Natural killer cell (primary cell): ENCODE data around the gene GBE1. TPM values are rescaled to one million over a fixed set of nuclear protein-coding genes. Genes with fewer than 3 reads are reported as not detected.

ENCODE experiments used
- ATAC-seq, 3 donors: fragments of 150-1000 bp in 2 of 3; fragments of 200-7000 bp in 1 of 3; cut with Tn5 transposase; 1 replicate in 1 of 3; 2 replicates in 2 of 3; pipeline ENCODE4 v1.10.0; 2021; ENCODE audit warnings: mild to moderate bottlenecking in 2 of 3, moderate library complexity in 2 of 3
- DNase-seq, 2 donors: peaks; one replicate each; pipeline versions ENCODE4 v3.0.0 to v3.0.0-alpha.2; 2013 to 2021; ENCODE audit warnings: mixed read lengths in 1 of 2
- H3K27ac ChIP-seq: one replicate; pipeline ENCODE4 v1.5.1; 2013; ENCODE audit warnings: mild to moderate bottlenecking, low read length
- H3K27me3 ChIP-seq: one replicate; pipeline ENCODE4 v1.6.1; 2013; ENCODE audit warnings: low read length; ENCODE audit not compliant: control insufficient read depth, insufficient read depth
- H3K36me3 ChIP-seq: one replicate; pipeline ENCODE4 v1.6.1; 2013; ENCODE audit warnings: low read length; ENCODE audit not compliant: control insufficient read depth, insufficient read depth
- H3K4me1 ChIP-seq: one replicate; pipeline ENCODE4 v1.6.1; 2013; ENCODE audit warnings: low read length; ENCODE audit not compliant: control insufficient read depth, insufficient read depth
- H3K4me3 ChIP-seq: one replicate; pipeline ENCODE4 v1.5.1; 2013; ENCODE audit warnings: low read length
- H3K9me3 ChIP-seq: one replicate; pipeline ENCODE4 v1.6.1; 2013; ENCODE audit warnings: low read length; ENCODE audit not compliant: control insufficient read depth, insufficient read depth
- H3K27ac Mint-ChIP-seq, 2 donors: one replicate each; pipeline ENCODE4 v1.8.0; 2022; ENCODE audit warnings: mild to moderate bottlenecking in 2 of 2, mixed read lengths in 2 of 2, moderate library complexity in 1 of 2
- H3K27me3 Mint-ChIP-seq, 2 donors: one replicate each; pipeline ENCODE4 v1.8.0; 2022; ENCODE audit warnings: low read depth in 2 of 2, mixed read lengths in 2 of 2
- H3K36me3 Mint-ChIP-seq: one replicate; pipeline ENCODE4 v1.8.0; 2022; ENCODE audit warnings: mixed read lengths
- H3K4me1 Mint-ChIP-seq, 2 donors: one replicate each; pipeline ENCODE4 v1.8.0; 2022; ENCODE audit warnings: mixed read lengths in 2 of 2
- H3K4me3 Mint-ChIP-seq: one replicate; pipeline ENCODE4 v1.8.0; 2022; ENCODE audit warnings: mild to moderate bottlenecking, moderate library complexity, mixed read lengths
- H3K9me3 Mint-ChIP-seq, 2 donors: one replicate each; pipeline ENCODE4 v1.8.0; 2022; ENCODE audit warnings: mixed read lengths in 2 of 2
- WGBS: methylation state at CpG from one replicate; pipeline ENCODE4 v1.1.7; 2013; ENCODE audit warnings: missing lambda C conversion rate; ENCODE audit not compliant: insufficient coverage; 5-methylcytosine and 5-hydroxymethylcytosine counted together
- intact Hi-C: fragments of 100-400 bp; cut with micrococcal nuclease; formaldehyde crosslinking; loops from one replicate; pipeline ENCODE4 v1.14.2; 2022
- total RNA-seq, 4 donors: library from RNA; stranded (reverse); fragments of 120-200 nt in 1 of 4; gene quantifications; one replicate each; pipeline versions ENCODE4 v1.2.3 to v1.2.4, GENCODE V29; 2013 to 2022
- TF ChIP-seq, protein P1 (sequence below): fragments of 200-600 bp; IDR thresholded peaks from one replicate; pipeline ENCODE4 v1.8.0; 2022; ENCODE audit warnings: antibody characterized with exemption

GBE1 gene
- total RNA-seq, 3 donors from 2014 or later (not counting 1 experiment from before 2014, with no cell fraction given), result 8.8 to 11.8 (median 9.7) TPM

DNA sequence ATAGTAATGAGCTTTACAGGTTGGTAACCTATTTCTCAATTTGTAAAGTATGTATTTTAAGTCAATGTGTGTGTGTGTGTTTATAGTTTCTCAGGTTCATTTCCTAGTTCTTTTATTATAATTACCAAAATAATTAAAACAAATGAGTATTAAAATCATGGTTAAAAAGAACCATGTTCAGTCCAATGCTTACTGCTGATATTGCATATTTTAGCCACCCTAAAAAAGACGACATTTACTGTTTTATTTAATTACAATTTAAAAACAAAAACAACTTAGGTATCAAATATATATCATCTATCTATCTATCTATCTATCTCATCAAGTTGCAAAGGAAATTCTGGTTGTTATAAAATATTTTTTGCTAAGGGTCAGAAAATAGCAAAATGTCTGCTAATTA, 203.3 kb downstream of the GBE1 start:
- Histone ChIP-seq H3K36me3 (no peaks in the 10 kb centered on the region), H3K27me3 (no peaks in the 10 kb centered on the region), H3K9me3 (no peaks in the 10 kb centered on the region), H3K27ac (no peak overlapping the region), H3K4me3 (no peak overlapping the region), H3K4me1 (no peaks in the 10 kb centered on the region)
- TF ChIP-seq, protein P1, sequence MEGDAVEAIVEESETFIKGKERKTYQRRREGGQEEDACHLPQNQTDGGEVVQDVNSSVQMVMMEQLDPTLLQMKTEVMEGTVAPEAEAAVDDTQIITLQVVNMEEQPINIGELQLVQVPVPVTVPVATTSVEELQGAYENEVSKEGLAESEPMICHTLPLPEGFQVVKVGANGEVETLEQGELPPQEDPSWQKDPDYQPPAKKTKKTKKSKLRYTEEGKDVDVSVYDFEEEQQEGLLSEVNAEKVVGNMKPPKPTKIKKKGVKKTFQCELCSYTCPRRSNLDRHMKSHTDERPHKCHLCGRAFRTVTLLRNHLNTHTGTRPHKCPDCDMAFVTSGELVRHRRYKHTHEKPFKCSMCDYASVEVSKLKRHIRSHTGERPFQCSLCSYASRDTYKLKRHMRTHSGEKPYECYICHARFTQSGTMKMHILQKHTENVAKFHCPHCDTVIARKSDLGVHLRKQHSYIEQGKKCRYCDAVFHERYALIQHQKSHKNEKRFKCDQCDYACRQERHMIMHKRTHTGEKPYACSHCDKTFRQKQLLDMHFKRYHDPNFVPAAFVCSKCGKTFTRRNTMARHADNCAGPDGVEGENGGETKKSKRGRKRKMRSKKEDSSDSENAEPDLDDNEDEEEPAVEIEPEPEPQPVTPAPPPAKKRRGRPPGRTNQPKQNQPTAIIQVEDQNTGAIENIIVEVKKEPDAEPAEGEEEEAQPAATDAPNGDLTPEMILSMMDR, result no peak
- intact Hi-C loops, result no loop called here
- Mint-ChIP-seq H3K36me3 (no peaks in the 10 kb centered on the region), H3K27me3 (no peaks in the 10 kb centered on the region), H3K4me3 (no peak overlapping the region), H3K9me3 (peaks cover 0 to 2% of the 10 kb centered on the region in 2 donors), H3K4me1 (peaks cover 14 to 18% of the 10 kb centered on the region in 2 donors), H3K27ac (no peak overlapping the region)
- no peak for ATAC-seq
- DNase-seq, result no peak
- no CpG with 5 or more reads among the region's 1 CpG for WGBS

DNA sequence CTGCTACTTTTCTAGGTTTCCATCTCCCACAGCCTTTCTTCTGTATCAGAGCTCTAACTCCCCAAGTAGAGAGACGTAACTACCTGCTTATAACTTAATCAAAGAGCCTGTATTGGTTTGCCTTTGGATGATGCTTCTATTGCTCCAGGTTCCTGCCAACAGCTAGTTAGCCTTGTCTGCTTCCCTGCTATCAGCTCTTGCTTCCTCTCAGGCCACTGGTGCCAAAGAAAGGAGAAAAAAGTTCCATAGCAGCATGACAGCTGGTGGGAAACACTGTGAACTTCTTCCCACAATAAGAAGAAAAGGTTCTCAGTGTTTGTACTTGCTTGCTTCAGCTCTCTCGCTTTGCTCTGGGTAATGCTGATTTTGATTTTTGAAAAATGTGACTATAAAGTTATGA, 206.6 kb downstream of the GBE1 start:
- Mint-ChIP-seq H3K4me1 (peaks cover 14 to 18% of the 10 kb centered on the region in 2 donors), H3K4me3 (no peak overlapping the region), H3K27me3 (no peaks in the 10 kb centered on the region), H3K9me3 (peaks cover 2% of the 10 kb centered on the region in 2 donors), H3K36me3 (no peaks in the 10 kb centered on the region), H3K27ac (peak overlapping the region in 1 of 2 donors; percentile 33)
- TF ChIP-seq, protein P1, result no peak
- DNase-seq, result no peak
- ATAC-seq, result no peak
- no peak overlapping the region for H3K27ac ChIP-seq
- no peaks in the 10 kb centered on the region for H3K27me3 ChIP-seq
- intact Hi-C loops, result no loop called here
- no peak overlapping the region for H3K4me3 ChIP-seq
- no peaks in the 10 kb centered on the region for H3K36me3 ChIP-seq
- no peaks in the 10 kb centered on the region for H3K4me1 ChIP-seq
- H3K9me3 ChIP-seq, result no peaks in the 10 kb centered on the region
- WGBS, result 67% methylated on average over 1 of the region's 2 CpGs

DNA sequence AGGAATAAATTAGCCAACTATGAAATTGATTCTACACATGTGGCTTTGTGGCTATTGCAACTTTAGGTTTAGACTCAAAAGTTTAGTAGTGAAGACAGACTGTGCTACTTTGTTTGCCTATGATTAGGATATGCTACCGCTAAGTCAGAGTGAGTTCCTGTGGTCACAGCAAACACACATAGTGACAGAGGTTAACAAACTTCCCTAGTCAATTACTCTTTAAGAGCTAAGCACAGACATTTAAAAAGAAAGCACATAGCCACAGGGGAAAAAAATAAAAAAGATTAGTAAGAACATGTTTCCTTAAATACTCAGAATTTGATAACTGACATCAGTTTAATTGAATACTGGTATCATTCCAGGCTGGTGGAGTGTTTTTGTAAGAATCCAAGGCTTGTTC, 207.1 kb downstream of the GBE1 start:
- H3K4me1 ChIP-seq, result no peaks in the 10 kb centered on the region
- Mint-ChIP-seq H3K4me3 (no peak overlapping the region), H3K27me3 (no peaks in the 10 kb centered on the region), H3K4me1 (peaks cover 14 to 18% of the 10 kb centered on the region in 2 donors), H3K36me3 (no peaks in the 10 kb centered on the region), H3K27ac (peak overlapping the region in 1 of 2 donors; percentile 33), H3K9me3 (peaks cover 2% of the 10 kb centered on the region in 2 donors)
- intact Hi-C loops, result no loop called here
- WGBS, result 13% methylated on average over 1 of the region's 1 CpG
- no peak overlapping the region for H3K27ac ChIP-seq
- no peaks in the 10 kb centered on the region for H3K27me3 ChIP-seq
- ATAC-seq (peak in 2 of 3 donors; percentile 44 to 80), DNase-seq (no peak)
- H3K4me3 ChIP-seq, result no peak overlapping the region
- TF ChIP-seq, protein P1, result no peak
- no peaks in the 10 kb centered on the region for H3K36me3 ChIP-seq
- H3K9me3 ChIP-seq, result no peaks in the 10 kb centered on the region

DNA sequence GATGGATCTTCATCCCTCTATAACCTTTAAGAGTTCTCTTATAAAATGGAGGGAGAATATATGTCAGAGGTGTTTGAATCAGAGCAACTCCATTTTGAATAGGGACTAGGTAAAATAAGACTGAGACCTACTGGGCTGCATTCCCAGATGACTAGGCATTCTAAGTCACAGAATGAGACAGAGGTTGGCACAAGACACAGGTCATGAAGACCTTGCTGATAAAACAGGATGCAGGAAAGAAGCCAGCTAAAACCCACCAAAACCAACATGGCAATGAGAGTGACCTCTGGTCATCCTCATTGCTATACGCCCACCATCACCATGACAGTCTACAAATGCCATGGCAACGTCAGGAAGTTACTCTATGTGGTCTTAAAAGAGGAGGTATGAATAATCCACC, 211.0 kb downstream of the GBE1 start:
- WGBS, result no CpG with 5 or more reads among the region's 2 CpGs

More for the DNA sequence above, 211.0 kb downstream of the GBE1 start:
- peaks cover 2 to 5% of the 10 kb centered on the region in 2 donors for H3K9me3 Mint-ChIP-seq
- intact Hi-C loops, result no loop called here
- Histone ChIP-seq H3K27ac (no peak overlapping the region), H3K4me1 (no peaks in the 10 kb centered on the region), H3K27me3 (no peaks in the 10 kb centered on the region), H3K36me3 (no peaks in the 10 kb centered on the region), H3K4me3 (no peak overlapping the region), H3K9me3 (no peaks in the 10 kb centered on the region)
- no peaks in the 10 kb centered on the region for H3K27me3 Mint-ChIP-seq
- TF ChIP-seq, protein P1, result no peak
- H3K36me3 Mint-ChIP-seq, result peaks cover 7% of the 10 kb centered on the region
- no peak for ATAC-seq
- no peak overlapping the region for H3K4me3 Mint-ChIP-seq
- peaks cover 14 to 18% of the 10 kb centered on the region in 2 donors for H3K4me1 Mint-ChIP-seq
- no peak overlapping the region for H3K27ac Mint-ChIP-seq
- no peak for DNase-seq
